Peyer's patch (tissue), 4 donors: ENCODE results near the gene SLC4A8.

Experiments used
- POLR2A ChIP-seq, 2 donors: fragments of 450-650 bp; IDR thresholded peaks; one replicate each; pipeline ENCODE4 v1.5.1; 2017; ENCODE audit warnings: antibody characterized with exemption in 2 of 2, mild to moderate bottlenecking in 2 of 2, moderate library complexity in 2 of 2
- TF ChIP-seq, protein P1 (sequence below), 6 experiments: fragments of 450-650 bp in 4 of 6; fragments of 200-600 bp in 2 of 6; sonication (generic) in 1 of 6; IDR thresholded peaks; one replicate each; pipeline ENCODE4 v1.5.1; 2017 to 2019; ENCODE audit warnings: antibody characterized with exemption in 6 of 6, mild to moderate bottlenecking in 3 of 6, moderate library complexity in 1 of 6

DNA sequence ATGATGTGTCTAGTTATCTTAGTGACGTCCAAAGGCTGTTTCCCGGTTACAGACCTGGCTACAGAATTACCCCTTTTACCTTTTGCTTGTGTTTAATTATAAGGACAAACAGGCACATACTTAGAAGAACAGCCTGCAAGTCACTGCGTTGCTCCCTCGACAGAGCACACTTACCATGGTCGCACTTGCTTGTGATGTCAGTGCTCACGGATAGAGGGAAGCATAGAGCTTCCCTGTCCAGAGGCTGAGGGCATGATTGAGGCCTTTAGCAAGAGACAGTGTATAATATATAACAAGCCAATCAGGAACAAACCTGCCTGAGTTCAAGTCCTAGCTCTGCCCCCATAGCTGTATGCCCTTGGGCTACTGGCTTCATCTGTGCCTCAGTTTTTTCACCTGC is 93.2 kb downstream of the SLC4A8 start:
- no peak for TF ChIP-seq POLR2A (IDR thresholded peaks at IDR 0.05)
- TF ChIP-seq, protein P1, sequence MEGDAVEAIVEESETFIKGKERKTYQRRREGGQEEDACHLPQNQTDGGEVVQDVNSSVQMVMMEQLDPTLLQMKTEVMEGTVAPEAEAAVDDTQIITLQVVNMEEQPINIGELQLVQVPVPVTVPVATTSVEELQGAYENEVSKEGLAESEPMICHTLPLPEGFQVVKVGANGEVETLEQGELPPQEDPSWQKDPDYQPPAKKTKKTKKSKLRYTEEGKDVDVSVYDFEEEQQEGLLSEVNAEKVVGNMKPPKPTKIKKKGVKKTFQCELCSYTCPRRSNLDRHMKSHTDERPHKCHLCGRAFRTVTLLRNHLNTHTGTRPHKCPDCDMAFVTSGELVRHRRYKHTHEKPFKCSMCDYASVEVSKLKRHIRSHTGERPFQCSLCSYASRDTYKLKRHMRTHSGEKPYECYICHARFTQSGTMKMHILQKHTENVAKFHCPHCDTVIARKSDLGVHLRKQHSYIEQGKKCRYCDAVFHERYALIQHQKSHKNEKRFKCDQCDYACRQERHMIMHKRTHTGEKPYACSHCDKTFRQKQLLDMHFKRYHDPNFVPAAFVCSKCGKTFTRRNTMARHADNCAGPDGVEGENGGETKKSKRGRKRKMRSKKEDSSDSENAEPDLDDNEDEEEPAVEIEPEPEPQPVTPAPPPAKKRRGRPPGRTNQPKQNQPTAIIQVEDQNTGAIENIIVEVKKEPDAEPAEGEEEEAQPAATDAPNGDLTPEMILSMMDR (IDR thresholded peaks at IDR 0.05) = no peak
